ENCODE measurements around the gene GNPTG. TPM values are rescaled to one million over a fixed set of nuclear protein-coding genes. Genes with fewer than 3 reads are reported as not detected.

GNPTG gene
- total and polyA plus RNA-seq, 2 of the 8 experiments (the other 6 are each of a cell fraction or from before 2014, with no cell fraction given) = 26.2 to 51.2 TPM

GRCh38 chr16:1325261-1325660 is 26.5 kb upstream of the GNPTG start:
- Histone ChIP-seq H2AFZ (ENCODE audit: low read length) (no peak overlapping the region), H3K4me2 (ENCODE audit: insufficient read depth in 1 of 2, low read depth in 2 of 2, low read length in 2 of 2) (no peak overlapping the region), H4K20me1 (replicated peaks in 1 of 2; ENCODE audit: control insufficient read depth in 1 of 2, insufficient read depth in 2 of 2, low read length in 2 of 2) (peaks cover 8 to 12% of the 10 kb centered on the region in 2 experiments), H4K91ac (replicated peaks; ENCODE audit: insufficient read length, low read length) (no peak overlapping the region), H3K23me2 (ENCODE audit: low read depth, low read length) (no peaks in the 10 kb centered on the region), H3K79me2 (ENCODE audit: control insufficient read depth in 1 of 2, insufficient read depth in 2 of 2, low read length in 2 of 2) (no peaks in the 10 kb centered on the region; a peak in 1 of 4 replicates), H3K4me1 (replicated peaks in 1 of 4; ENCODE audit: control insufficient read depth in 3 of 4, insufficient read depth in 4 of 4, low read length in 3 of 4) (no peaks in the 10 kb centered on the region; a peak in 2 of 7 replicates), H3K27me3 (replicated peaks in 1 of 4; ENCODE audit: control insufficient read depth in 3 of 4, extremely low read depth in 1 of 4, insufficient read depth in 3 of 4, low read length in 3 of 4) (no peaks in the 10 kb centered on the region), H2BK12ac (ENCODE audit: low read depth, low read length) (no peak overlapping the region), H4K5ac (ENCODE audit: insufficient read length, low read depth, low read length) (no peak overlapping the region), H3K4ac (replicated peaks; ENCODE audit: insufficient read length, low read depth, low read length) (no peak overlapping the region), H3K23ac (ENCODE audit: insufficient read length) (no peak overlapping the region), H2BK20ac (ENCODE audit: low read length) (no peak overlapping the region), H3K14ac (ENCODE audit: insufficient read length) (no peak overlapping the region), H2BK120ac (replicated peaks; ENCODE audit: low read depth, low read length) (no peak overlapping the region), H4K8ac (ENCODE audit: extremely low read depth, insufficient read depth, low read length) (no peak overlapping the region; the same call in 1 of the 2 replicates), H3K27ac (ENCODE audit: low read depth, low read length) (0 out of 2 replicates have a peak overlapping the region, but pooled peaks have one; percentile 5), H3K4me3 (ENCODE audit: extremely low read depth in 1 of 4, insufficient read depth in 2 of 4, low read depth in 3 of 4, low read length in 4 of 4) (no peak overlapping the region), H2BK15ac (ENCODE audit: low read length) (no peak overlapping the region), H2AK5ac (ENCODE audit: low read depth, low read length) (no peak overlapping the region), H3K9me3 (ENCODE audit: insufficient read depth in 2 of 2, low read depth in 1 of 2, low read length in 1 of 2) (peaks cover 2 to 5% of the 10 kb centered on the region in 2 experiments; a peak in 2 of 4 replicates), H3K9ac (replicated peaks in 1 of 4; ENCODE audit: extremely low read depth in 1 of 4, low read depth in 3 of 4, low read length in 3 of 4) (no peak overlapping the region), H3K18ac (ENCODE audit: extremely low read depth, low read length) (no peak overlapping the region), H3K36me3 (ENCODE audit: control insufficient read depth in 2 of 4, insufficient read depth in 4 of 4, low read length in 3 of 4) (peaks cover 15 to 34% (median 24%) of the 10 kb centered on the region in 4 experiments), H2BK5ac (ENCODE audit: low read depth, low read length) (no peak overlapping the region), H3K56ac (replicated peaks; ENCODE audit: insufficient read length, low read depth, low read length) (no peak overlapping the region), H3K79me1 (ENCODE audit: low read depth, low read length) (no peaks in the 10 kb centered on the region; the same call in 1 of the 2 replicates)
- DNase-seq (ENCODE audit: low read depth in 1 of 2, low spot score in 2 of 2) = no peak
- 92% methylated on average over 15 of the region's 15 CpGs; no CpG with 5 or more reads in 1 of the 2 experiments for WGBS, 2 experiments (ENCODE audit: extremely low coverage in 1 of 2, insufficient coverage in 1 of 2, insufficient read length in 1 of 2, insufficient replicate concordance in 2 of 2, low coverage in 1 of 2, low lambda C conversion rate in 2 of 2, missing lambda C conversion rate in 1 of 2)
- TF ChIP-seq SIN3A (conservative IDR thresholded peaks at IDR 0.05 in 1 of 2, IDR thresholded peaks at IDR 0.05 in 1 of 2; ENCODE audit: low read depth in 1 of 2, low read length in 2 of 2) = no peak
- TF ChIP-seq NANOG (IDR thresholded peaks at IDR 0.05; ENCODE audit: insufficient read depth, low read depth, low read length, poor library complexity, severe bottlenecking) = no peak
- CTCF ChIA-PET (ENCODE audit: partially characterized antibody) = interaction anchor here (1.5 to 2.1 kb wide), 2 partner anchors 13 to 105 kb away, joined by 4 to 5 read pairs; partner anchors contain the start of gene PERCC1
- FAIRE-seq = no peak
- POLR2A ChIA-PET (ENCODE audit: partially characterized antibody) = interaction anchor here (1.3 to 6.5 kb wide), 2 partner anchors 11 to 35 kb away, joined by 3 to 106 read pairs; partner anchors contain the start of gene UBE2I
